Measurements from ENCODE around the gene LGI4.
"Not testable (repeated sequence)": the region's sequence is repeated elsewhere in the genome, so short reads cannot be mapped to it uniquely, and the experiment has no call there.

The LGI4 gene

GRCh38 chr19:35141837-35142605, 7.2 kb upstream of the LGI4 start:
- DNase-seq (ENCODE audit: low read depth): no peak

GRCh38 chr19:35140962-35141836, 6.3 kb upstream of the LGI4 start:
- peak; percentile 94 for DNase-seq (ENCODE audit: low read depth)

GRCh38 chr19:35140207-35140961, 5.5 kb upstream of the LGI4 start:
- DNase-seq (ENCODE audit: low read depth): no peak

- no peak for DNase-seq (ENCODE audit: low read depth)
Measured at GRCh38 chr19:35138305-35138892, 3.5 kb upstream of the LGI4 start, which contains the start of gene FXYD1. FXYD1 (plus strand) TSS chr19:35138824; CDS start chr19:35140080, 1,256 bp downstream.

GRCh38 chr19:35136977-35137702, 2.3 kb upstream of the LGI4 start:
- no peak for DNase-seq (ENCODE audit: low read depth)

GRCh38 chr19:35136231-35136630, 1.4 kb upstream of the LGI4 start:
- no peak for DNase-seq (ENCODE audit: low read depth)

- DNase-seq (ENCODE audit: low read depth): peak; percentile 47
Measured at GRCh38 chr19:35135389-35135909, 590 bp upstream of the LGI4 start.

- DNase-seq (ENCODE audit: low read depth): no peak
Measured at GRCh38 chr19:35133826-35134225, 1.0 kb downstream of the LGI4 start.

GRCh38 chr19:35132254-35132653, 2.6 kb downstream of the LGI4 start:
- DNase-seq (ENCODE audit: low read depth): no peak

GRCh38 chr19:35130761-35131720, 3.8 kb downstream of the LGI4 start:
- DNase-seq (ENCODE audit: low read depth): no peak

- DNase-seq (ENCODE audit: low read depth): not testable (repeated sequence)
Measured at GRCh38 chr19:35129724-35130274, 5.1 kb downstream of the LGI4 start.

- no peak for DNase-seq (ENCODE audit: low read depth)
Measured at GRCh38 chr19:35128398-35129057, 6.3 kb downstream of the LGI4 start.

GRCh38 chr19:35127871-35128270, 7.0 kb downstream of the LGI4 start:
- no peak for DNase-seq (ENCODE audit: low read depth)

GRCh38 chr19:35126624-35126959, 8.3 kb downstream of the LGI4 start:
- DNase-seq (ENCODE audit: low read depth): no peak

- no peak for DNase-seq (ENCODE audit: low read depth)
Measured at GRCh38 chr19:35125749-35126623, 8.9 kb downstream of the LGI4 start.

GRCh38 chr19:35125270-35125717, 9.6 kb downstream of the LGI4 start:
- no peak for DNase-seq (ENCODE audit: low read depth)

- peak; percentile 80 for DNase-seq (ENCODE audit: low read depth)
Measured at GRCh38 chr19:35124098-35125060, 10.5 kb downstream of the LGI4 start.
